GM10248 (cell line): ENCODE data around the gene AACS.

Experiments used
- CTCF ChIA-PET: fragments of 300-600 bp; sonication (Branson Sonifier 250); formaldehyde crosslinking; extraction: SDS; loops from one replicate; lab custom pipeline; 2021; ENCODE audit warnings: antibody characterized with exemption; lab: Yijun Ruan, JAX
- POLR2A ChIA-PET: fragments of 350-650 bp; sonication (Branson Sonifier 250); formaldehyde crosslinking; extraction: SDS; loops from one replicate; lab custom pipeline; 2020; ENCODE audit warnings: antibody characterized with exemption; lab: Yijun Ruan, JAX
- DNase-seq: peaks from one replicate; pipeline ENCODE4 v3.0.0; 2012; ENCODE audit errors: extremely low spot score
- CTCF ChIP-seq: IDR thresholded peaks from 2 replicates; pipeline ENCODE4 v1.5.1; 2012; ENCODE audit warnings: mild to moderate bottlenecking, low read depth; ENCODE audit errors: extremely low read depth, missing control alignments, control extremely low read depth

The AACS gene

GRCh38 chr12:125163148-125163547 lies 97.9 kb downstream of the AACS start:
- TF ChIP-seq CTCF: no peak
- CTCF ChIA-PET: interaction anchor here (1.4 to 1.9 kb wide), 3 partner anchors 18 to 40 kb away, joined by 4 to 5 read pairs (median 4); no protein-coding TSS in a partner anchor
- DNase-seq: no peak
- POLR2A ChIA-PET: no interaction called here

GRCh38 chr12:125164541-125164940 lies 99.3 kb downstream of the AACS start:
- no peak for TF ChIP-seq CTCF
- ChIA-PET CTCF (interaction anchor here (0.8 to 2.2 kb wide), 3 partner anchors 12 to 38 kb away, joined by 3 to 11 read pairs (median 4); no protein-coding TSS in a partner anchor), POLR2A (no interaction called here)
- no peak for DNase-seq

GRCh38 chr12:125166041-125166440 lies 100.8 kb downstream of the AACS start:
- TF ChIP-seq CTCF: no peak
- POLR2A ChIA-PET: no interaction called here
- CTCF ChIA-PET: interaction anchor here (2.2 kb wide), 1 partner anchor 17 kb away, joined by 11 read pairs; no protein-coding TSS in a partner anchor
- DNase-seq: no peak

GRCh38 chr12:125167658-125168057 lies 102.4 kb downstream of the AACS start:
- TF ChIP-seq CTCF: no peak
- DNase-seq: no peak
- CTCF ChIA-PET: no interaction called here
- POLR2A ChIA-PET: no interaction called here

- CTCF ChIA-PET: interaction anchor here (0.7 to 2.6 kb wide), 4 partner anchors 10 to 34 kb away, joined by 3 to 6 read pairs (median 4); no protein-coding TSS in a partner anchor
- no peak for DNase-seq
- POLR2A ChIA-PET: no interaction called here
- TF ChIP-seq CTCF: no peak
Measured at GRCh38 chr12:125169451-125169850, 104.2 kb downstream of the AACS start.

GRCh38 chr12:125169870-125170269 lies 104.6 kb downstream of the AACS start:
- ChIA-PET CTCF (interaction anchor here (0.7 to 2.6 kb wide), 5 partner anchors 9 to 34 kb away, joined by 3 to 6 read pairs (median 3); no protein-coding TSS in a partner anchor), POLR2A (no interaction called here)
- no peak for DNase-seq
- TF ChIP-seq CTCF: no peak
